Measurements from ENCODE around the gene KANK4.
A peak's percentile ranks its signal among the peaks of the same experiment; 100 is the strongest.

KANK4 gene

DNA sequence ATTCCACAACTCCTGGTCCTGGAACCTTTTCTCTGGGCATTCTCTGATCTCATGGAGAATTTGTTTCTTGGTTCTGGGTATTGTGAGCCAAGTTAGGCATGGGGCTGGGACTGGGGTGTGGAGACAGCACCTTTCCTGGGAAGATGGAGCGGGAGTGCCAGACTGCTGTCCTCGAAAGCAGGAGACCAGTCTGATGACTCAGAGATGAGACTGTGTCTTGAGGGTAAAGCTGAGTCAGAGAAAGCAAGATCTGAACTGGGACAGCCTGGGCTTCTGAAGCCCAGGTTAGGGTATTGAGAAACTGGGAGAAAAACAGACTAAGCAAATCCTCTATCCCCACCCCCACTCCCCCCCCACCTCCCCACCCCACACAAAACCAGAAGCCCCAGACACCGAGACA, 2.2 kb upstream of the KANK4 start:
- H3K27me3 ChIP-seq (ENCODE audit: control insufficient read depth, insufficient read depth, low read length, poor library complexity, severe bottlenecking), result peaks cover 48% of the 10 kb centered on the region
- H3K4me1 ChIP-seq (ENCODE audit: control insufficient read depth, insufficient read depth, low read length), result peaks cover 6% of the 10 kb centered on the region
- 76 to 91% methylated on average over 3 of the region's 3 CpGs for WGBS, 2 experiments
- H3K4me3 ChIP-seq (ENCODE audit: insufficient read depth, low read depth, low read length), result no peak overlapping the region
- H3K36me3 ChIP-seq (ENCODE audit: control insufficient read depth, insufficient read depth, low read length), result no peaks in the 10 kb centered on the region
- H3K9me3 ChIP-seq (ENCODE audit: control insufficient read depth, low read length), result no peaks in the 10 kb centered on the region
- no peak overlapping the region for H3K27ac ChIP-seq (ENCODE audit: insufficient read depth, low read depth, low read length, poor library complexity, severe bottlenecking)

DNA sequence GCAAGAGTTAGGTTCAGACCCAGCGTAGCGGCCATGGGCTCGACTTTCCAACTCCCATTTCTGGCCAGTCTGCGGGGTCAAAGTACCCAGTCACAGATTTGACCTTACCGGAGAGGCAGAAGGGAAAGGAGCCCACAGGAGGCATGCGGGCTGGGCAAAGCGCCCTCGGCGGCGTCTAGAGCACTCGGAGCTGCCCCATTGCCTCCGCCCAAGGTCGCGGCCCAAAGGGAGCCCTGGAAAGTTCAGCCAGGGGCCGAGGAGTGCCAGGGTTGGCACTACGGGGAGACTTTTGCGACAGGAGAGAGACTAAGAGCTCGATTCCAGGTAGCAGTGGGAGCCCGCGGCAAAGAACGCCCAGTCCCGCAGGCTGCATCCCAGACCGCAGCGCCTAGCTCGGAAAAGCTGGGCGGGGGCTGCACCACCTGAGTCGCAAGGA, 896 bp downstream of the KANK4 start:
- H3K27me3 ChIP-seq (ENCODE audit: control insufficient read depth, insufficient read depth, low read length, poor library complexity, severe bottlenecking), result peaks cover 65% of the 10 kb centered on the region
- WGBS, 2 experiments, result 7 to 8% methylated on average over 27 of the region's 27 CpGs

DNA sequence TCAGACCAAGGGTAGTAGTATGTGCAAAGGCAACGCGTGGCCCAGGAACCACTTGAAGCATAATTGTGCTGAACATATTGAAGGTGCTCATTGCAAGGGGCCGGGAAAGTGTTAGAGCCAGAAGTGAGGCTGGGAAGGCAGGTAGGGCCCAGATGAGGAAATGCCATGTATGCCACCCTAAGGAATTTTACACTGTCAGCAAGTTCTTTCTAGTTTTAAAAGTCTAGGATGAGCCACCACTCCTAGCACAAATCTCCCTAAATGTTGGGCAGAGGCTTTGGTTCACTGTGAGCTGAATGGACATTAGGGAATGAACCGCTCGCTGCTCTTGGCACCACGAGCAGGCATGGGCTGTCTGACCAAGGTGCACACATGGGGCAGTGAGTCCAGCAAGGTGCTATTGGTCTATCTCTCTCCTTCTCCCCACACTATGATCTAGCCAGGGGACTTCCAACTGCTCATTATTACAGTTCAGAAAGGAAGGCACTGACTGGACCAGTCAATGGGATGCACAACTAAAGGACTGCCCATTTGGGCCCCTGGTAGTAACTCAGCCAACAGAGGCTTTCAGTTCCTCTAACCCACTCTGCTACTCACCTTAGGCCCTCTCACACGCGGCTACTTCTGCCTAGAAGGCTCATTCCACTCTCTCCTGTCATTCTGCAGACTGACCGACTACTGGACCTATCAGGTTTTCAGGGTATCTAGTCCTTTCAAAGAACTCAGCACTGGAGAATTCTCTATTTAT, 2.0 kb downstream of the KANK4 start:
- H3K36me3 ChIP-seq (ENCODE audit: control insufficient read depth, insufficient read depth, low read length), result no peaks in the 10 kb centered on the region
- no peak overlapping the region for H3K27ac ChIP-seq (ENCODE audit: insufficient read depth, low read depth, low read length, poor library complexity, severe bottlenecking)
- peaks cover 61% of the 10 kb centered on the region for H3K27me3 ChIP-seq (ENCODE audit: control insufficient read depth, insufficient read depth, low read length, poor library complexity, severe bottlenecking)
- H3K4me1 ChIP-seq (ENCODE audit: control insufficient read depth, insufficient read depth, low read length), result peaks cover 8% of the 10 kb centered on the region
- no peak overlapping the region for H3K4me3 ChIP-seq (ENCODE audit: insufficient read depth, low read depth, low read length)
- H3K9me3 ChIP-seq (ENCODE audit: control insufficient read depth, low read length), result no peaks in the 10 kb centered on the region
- 90 to 92% methylated on average over 9 of the region's 9 CpGs for WGBS, 2 experiments

More for the DNA sequence above, 896 bp downstream of the KANK4 start:
- no peaks in the 10 kb centered on the region for H3K36me3 ChIP-seq (ENCODE audit: control insufficient read depth, insufficient read depth, low read length)
- peaks cover 8% of the 10 kb centered on the region for H3K4me1 ChIP-seq (ENCODE audit: control insufficient read depth, insufficient read depth, low read length)
- H3K9me3 ChIP-seq (ENCODE audit: control insufficient read depth, low read length), result no peaks in the 10 kb centered on the region
- H3K4me3 ChIP-seq (ENCODE audit: insufficient read depth, low read depth, low read length), result peak overlapping the region; percentile 48
- no peak overlapping the region for H3K27ac ChIP-seq (ENCODE audit: insufficient read depth, low read depth, low read length, poor library complexity, severe bottlenecking)

DNA sequence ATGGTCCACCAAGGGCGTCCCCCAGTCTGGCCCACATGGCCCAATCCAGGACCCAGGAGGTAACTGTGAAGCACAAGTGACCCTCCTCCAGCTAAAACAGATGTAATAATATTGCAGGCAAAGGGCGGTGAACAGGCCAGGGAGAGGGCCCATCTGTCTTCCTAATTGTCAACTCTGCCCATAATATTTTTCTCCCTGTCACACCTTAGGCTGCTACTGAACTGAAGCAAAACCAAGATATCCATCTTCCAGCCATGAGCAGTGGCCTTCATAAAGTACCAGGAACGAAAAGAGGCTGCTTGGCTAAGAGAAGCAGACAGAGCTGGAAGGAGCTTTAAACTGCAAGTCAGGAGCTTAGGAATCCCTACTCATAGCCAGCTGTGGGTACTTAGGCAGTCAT, 3.1 kb downstream of the KANK4 start:
- no peaks in the 10 kb centered on the region for H3K36me3 ChIP-seq (ENCODE audit: control insufficient read depth, insufficient read depth, low read length)
- peaks cover 61% of the 10 kb centered on the region for H3K27me3 ChIP-seq (ENCODE audit: control insufficient read depth, insufficient read depth, low read length, poor library complexity, severe bottlenecking)
- 89 to 94% methylated on average over 3 of the region's 3 CpGs for WGBS, 2 experiments
- H3K4me3 ChIP-seq (ENCODE audit: insufficient read depth, low read depth, low read length), result no peak overlapping the region
- no peak overlapping the region for H3K27ac ChIP-seq (ENCODE audit: insufficient read depth, low read depth, low read length, poor library complexity, severe bottlenecking)
- H3K4me1 ChIP-seq (ENCODE audit: control insufficient read depth, insufficient read depth, low read length), result peaks cover 8% of the 10 kb centered on the region
- no peaks in the 10 kb centered on the region for H3K9me3 ChIP-seq (ENCODE audit: control insufficient read depth, low read length)

DNA sequence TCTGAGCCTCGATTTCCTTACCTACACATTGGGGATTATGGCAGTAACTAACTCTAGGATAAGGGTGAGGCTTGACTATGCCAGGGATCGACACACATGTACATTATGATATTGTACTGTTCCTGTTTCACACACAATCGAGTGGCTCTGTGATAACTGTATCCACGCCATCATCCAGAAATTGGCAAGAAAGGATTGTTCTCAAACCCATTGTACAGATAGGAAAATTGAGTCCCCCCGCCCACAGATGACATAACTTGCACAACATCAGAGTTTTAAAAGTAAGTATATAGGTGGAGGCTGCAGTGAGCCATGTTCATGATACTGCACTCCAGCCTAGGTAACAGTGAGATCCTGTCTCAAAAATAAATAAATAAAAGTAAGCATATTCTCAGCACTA, 3.8 kb downstream of the KANK4 start:
- peaks cover 56% of the 10 kb centered on the region for H3K27me3 ChIP-seq (ENCODE audit: control insufficient read depth, insufficient read depth, low read length, poor library complexity, severe bottlenecking)
- peaks cover 8% of the 10 kb centered on the region for H3K4me1 ChIP-seq (ENCODE audit: control insufficient read depth, insufficient read depth, low read length)
- 90 to 97% methylated on average over 5 of the region's 5 CpGs for WGBS, 2 experiments
- no peaks in the 10 kb centered on the region for H3K36me3 ChIP-seq (ENCODE audit: control insufficient read depth, insufficient read depth, low read length)
- no peak overlapping the region for H3K4me3 ChIP-seq (ENCODE audit: insufficient read depth, low read depth, low read length)
- H3K9me3 ChIP-seq (ENCODE audit: control insufficient read depth, low read length), result no peaks in the 10 kb centered on the region
- H3K27ac ChIP-seq (ENCODE audit: insufficient read depth, low read depth, low read length, poor library complexity, severe bottlenecking), result no peak overlapping the region

DNA sequence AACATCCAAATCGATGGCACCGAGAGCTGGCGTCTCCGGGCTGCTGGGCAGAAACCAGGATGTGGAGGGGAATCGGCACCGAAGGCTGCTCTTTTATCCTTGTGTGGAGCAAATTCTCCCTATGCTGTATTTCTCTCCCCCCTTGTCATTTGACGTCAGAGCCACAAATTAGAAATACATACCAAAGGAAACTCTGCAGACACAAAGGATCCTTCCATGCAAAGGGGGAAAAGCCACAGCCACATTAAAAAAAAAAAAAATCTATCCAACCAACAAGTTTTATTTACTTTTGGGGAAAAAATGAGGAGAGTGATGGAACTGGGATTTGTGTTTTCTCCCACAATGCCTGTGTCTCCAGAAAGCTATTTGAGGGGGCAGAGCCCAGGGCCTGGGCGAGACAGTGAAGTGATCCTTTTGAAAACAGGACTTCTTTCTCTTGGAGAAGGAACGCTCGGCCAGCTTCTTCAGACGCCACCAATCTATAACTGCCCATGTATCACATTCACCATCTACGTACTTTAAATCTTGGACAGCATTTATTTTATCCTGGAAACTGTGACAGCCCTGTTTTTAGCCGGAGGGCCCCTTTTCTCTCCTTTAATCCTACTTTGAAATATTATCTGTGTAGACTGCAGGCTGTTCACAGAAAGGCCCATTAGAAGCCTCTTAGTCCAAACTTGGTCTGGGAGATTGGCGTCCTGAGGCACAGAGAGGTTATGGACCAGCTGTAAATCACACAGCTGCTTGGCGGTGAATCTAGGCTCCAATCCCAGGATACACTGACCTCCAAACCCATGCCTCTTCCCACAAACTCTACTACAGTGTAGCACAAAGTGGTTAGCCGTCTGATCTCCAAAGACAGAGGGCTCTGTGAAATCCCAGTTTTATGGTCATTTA, 4.5 kb downstream of the KANK4 start:
- H3K27me3 ChIP-seq (ENCODE audit: control insufficient read depth, insufficient read depth, low read length, poor library complexity, severe bottlenecking), result peaks cover 49% of the 10 kb centered on the region
- peaks cover 8% of the 10 kb centered on the region for H3K4me1 ChIP-seq (ENCODE audit: control insufficient read depth, insufficient read depth, low read length)
- no peaks in the 10 kb centered on the region for H3K9me3 ChIP-seq (ENCODE audit: control insufficient read depth, low read length)
- H3K27ac ChIP-seq (ENCODE audit: insufficient read depth, low read depth, low read length, poor library complexity, severe bottlenecking), result no peak overlapping the region
- no peak overlapping the region for H3K4me3 ChIP-seq (ENCODE audit: insufficient read depth, low read depth, low read length)
- H3K36me3 ChIP-seq (ENCODE audit: control insufficient read depth, insufficient read depth, low read length), result no peaks in the 10 kb centered on the region
- 91 to 92% methylated on average over 16 of the region's 16 CpGs for WGBS, 2 experiments

DNA sequence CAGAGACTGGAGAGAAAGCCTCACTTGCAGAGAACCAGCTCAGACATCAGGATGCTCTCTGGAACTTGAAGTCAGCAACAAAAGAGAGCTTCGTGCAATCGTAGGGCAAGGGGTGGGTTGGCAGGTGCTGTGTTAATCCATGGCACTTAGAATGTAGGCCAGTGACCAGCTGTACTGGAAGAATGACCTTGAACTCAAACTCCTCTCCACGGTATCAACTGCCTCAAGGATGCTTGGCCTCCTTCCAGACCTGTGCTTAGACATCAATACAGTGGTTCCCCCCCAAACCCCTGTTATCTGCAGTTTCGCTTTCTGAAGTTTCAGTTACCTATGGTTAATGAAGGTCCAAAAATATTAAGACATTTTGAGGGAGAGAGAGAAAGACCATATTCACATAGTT, 6.5 kb downstream of the KANK4 start:
- Histone ChIP-seq H3K9me3 (ENCODE audit: control insufficient read depth, low read length) (no peaks in the 10 kb centered on the region), H3K27ac (ENCODE audit: insufficient read depth, low read depth, low read length, poor library complexity, severe bottlenecking) (no peak overlapping the region), H3K36me3 (ENCODE audit: control insufficient read depth, insufficient read depth, low read length) (no peaks in the 10 kb centered on the region), H3K4me1 (ENCODE audit: control insufficient read depth, insufficient read depth, low read length) (peaks cover 2% of the 10 kb centered on the region), H3K4me3 (ENCODE audit: insufficient read depth, low read depth, low read length) (no peak overlapping the region), H3K27me3 (ENCODE audit: control insufficient read depth, insufficient read depth, low read length, poor library complexity, severe bottlenecking) (peaks cover 29% of the 10 kb centered on the region)
- 87 to 95% methylated on average over 3 to 4 of the region's 4 CpGs for WGBS, 2 experiments

DNA sequence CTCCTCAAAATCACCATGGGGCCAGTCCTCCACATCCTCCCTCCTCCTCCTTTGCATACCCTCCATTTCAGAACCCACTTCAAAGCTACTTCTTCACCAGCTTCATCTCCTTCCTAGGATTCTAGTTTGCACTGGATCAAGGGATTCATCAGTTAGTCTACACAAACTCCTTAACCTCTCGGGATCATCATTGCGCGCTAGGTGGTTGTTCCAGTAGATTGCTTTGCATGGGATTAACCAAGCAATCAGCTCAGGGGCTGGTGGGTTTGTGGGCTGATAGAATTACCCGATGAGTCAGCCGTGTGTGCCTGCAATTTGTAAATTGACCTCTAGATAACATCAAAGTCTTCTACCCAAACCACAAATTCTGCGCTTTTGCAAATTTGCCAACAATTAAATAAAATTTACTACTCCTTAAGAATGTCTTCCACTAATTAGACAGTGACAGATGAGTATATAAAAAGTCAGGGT, 7.7 kb downstream of the KANK4 start:
- Histone ChIP-seq H3K9me3 (ENCODE audit: control insufficient read depth, low read length) (no peaks in the 10 kb centered on the region), H3K27me3 (ENCODE audit: control insufficient read depth, insufficient read depth, low read length, poor library complexity, severe bottlenecking) (peaks cover 17% of the 10 kb centered on the region), H3K4me1 (ENCODE audit: control insufficient read depth, insufficient read depth, low read length) (peaks cover 2% of the 10 kb centered on the region), H3K27ac (ENCODE audit: insufficient read depth, low read depth, low read length, poor library complexity, severe bottlenecking) (no peak overlapping the region), H3K36me3 (ENCODE audit: control insufficient read depth, insufficient read depth, low read length) (no peaks in the 10 kb centered on the region), H3K4me3 (ENCODE audit: insufficient read depth, low read depth, low read length) (no peak overlapping the region)
- WGBS, 2 experiments, result 68 to 82% methylated on average over 5 to 6 of the region's 6 CpGs

DNA sequence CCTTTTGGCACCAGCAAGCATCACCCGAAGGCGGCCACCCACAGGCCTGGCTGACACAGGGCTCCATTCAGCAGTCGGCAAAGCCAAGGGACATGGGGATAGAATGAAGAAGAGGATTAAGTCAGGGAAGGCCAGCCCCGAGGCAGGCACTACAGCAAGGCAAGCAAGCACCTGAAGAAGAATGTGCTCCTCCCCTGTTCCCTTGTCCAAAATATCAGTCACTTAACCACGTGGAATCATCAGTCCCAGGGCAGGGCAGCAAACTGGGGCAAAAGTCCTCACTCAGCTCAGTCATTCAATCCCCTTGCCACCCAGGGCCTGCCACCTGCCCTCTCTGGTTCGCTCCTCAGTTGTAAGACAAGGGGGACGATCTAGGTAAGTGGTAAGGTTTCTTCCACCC, 9.3 kb downstream of the KANK4 start:
- Histone ChIP-seq H3K4me3 (ENCODE audit: insufficient read depth, low read depth, low read length) (no peak overlapping the region), H3K27ac (ENCODE audit: insufficient read depth, low read depth, low read length, poor library complexity, severe bottlenecking) (no peak overlapping the region)
- 77 to 79% methylated on average over 7 of the region's 7 CpGs for WGBS, 2 experiments

DNA sequence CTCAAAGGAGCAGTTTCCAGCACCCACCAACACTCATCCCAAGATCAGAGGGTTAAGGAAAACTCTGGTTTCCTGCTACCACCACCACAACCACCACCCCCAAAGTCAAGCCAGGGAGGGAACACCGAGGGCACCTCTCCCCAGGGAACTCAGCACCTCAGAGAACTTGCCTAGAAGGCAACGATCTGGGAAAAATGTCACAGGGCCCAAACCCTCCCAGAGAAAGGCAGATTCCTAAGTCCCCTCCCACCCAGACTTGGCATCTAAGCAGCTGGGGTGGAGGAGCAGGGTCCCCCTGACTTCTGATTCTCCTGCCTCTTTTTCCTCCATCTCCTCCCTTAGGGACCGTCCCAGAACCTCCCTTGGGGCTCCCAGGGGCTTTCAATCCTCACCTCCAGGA, 10.6 kb downstream of the KANK4 start:
- Histone ChIP-seq H3K9me3 (ENCODE audit: control insufficient read depth, low read length) (no peaks in the 10 kb centered on the region), H3K4me1 (ENCODE audit: control insufficient read depth, insufficient read depth, low read length) (no peaks in the 10 kb centered on the region), H3K27ac (ENCODE audit: insufficient read depth, low read depth, low read length, poor library complexity, severe bottlenecking) (no peak overlapping the region), H3K36me3 (ENCODE audit: control insufficient read depth, insufficient read depth, low read length) (no peaks in the 10 kb centered on the region), H3K4me3 (ENCODE audit: insufficient read depth, low read depth, low read length) (no peak overlapping the region), H3K27me3 (ENCODE audit: control insufficient read depth, insufficient read depth, low read length, poor library complexity, severe bottlenecking) (no peaks in the 10 kb centered on the region)
- 92 to 98% methylated on average over 3 of the region's 3 CpGs for WGBS, 2 experiments

More for the DNA sequence above, 9.3 kb downstream of the KANK4 start:
- Histone ChIP-seq H3K27me3 (ENCODE audit: control insufficient read depth, insufficient read depth, low read length, poor library complexity, severe bottlenecking) (peaks cover 5% of the 10 kb centered on the region), H3K36me3 (ENCODE audit: control insufficient read depth, insufficient read depth, low read length) (no peaks in the 10 kb centered on the region), H3K4me1 (ENCODE audit: control insufficient read depth, insufficient read depth, low read length) (peaks cover 2% of the 10 kb centered on the region), H3K9me3 (ENCODE audit: control insufficient read depth, low read length) (no peaks in the 10 kb centered on the region)

Data from ectodermal cell (in vitro differentiated cells).